Activated T-cell treated with anti-CD3 and anti-CD28 coated beads, Interleukin-2, amount 50 U/mL, for 48 hours (primary cell): ENCODE data around the gene PYGL.
"Not testable (repeated sequence)": the region's sequence is repeated elsewhere in the genome, so short reads cannot be mapped to it uniquely, and the experiment has no call there.

ENCODE experiments used
- DNase-seq, 2 experiments: peaks; one replicate each; pipeline ENCODE4 v3.0.0-alpha.2; 2020

The PYGL gene

DNA sequence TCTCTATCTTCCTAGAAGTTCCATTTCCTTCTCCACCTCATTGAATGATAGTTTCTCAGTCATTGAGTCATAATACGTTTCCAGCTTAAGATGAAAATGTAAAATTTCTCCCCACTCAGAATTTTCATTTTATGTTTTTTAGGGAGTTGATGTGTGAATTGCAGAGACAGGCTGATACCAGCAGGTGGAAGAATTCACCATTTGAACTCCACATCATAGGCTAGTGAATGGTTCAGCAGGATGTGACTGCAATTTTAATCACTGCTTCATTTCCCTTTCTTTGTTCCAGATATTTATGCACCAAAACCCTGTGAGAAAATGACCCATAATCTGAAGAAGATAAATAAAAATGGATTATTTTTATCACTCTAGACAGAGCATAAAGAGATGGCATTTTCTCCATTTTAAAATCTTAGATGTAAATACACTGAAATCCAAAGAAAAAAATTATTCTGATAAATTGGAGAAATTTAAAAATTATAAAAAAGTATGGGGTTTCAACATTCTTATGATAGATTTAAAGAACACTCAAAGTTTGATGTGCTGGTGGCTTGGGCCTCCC, 10.6 kb upstream of the PYGL start:
- no peak for DNase-seq

DNA sequence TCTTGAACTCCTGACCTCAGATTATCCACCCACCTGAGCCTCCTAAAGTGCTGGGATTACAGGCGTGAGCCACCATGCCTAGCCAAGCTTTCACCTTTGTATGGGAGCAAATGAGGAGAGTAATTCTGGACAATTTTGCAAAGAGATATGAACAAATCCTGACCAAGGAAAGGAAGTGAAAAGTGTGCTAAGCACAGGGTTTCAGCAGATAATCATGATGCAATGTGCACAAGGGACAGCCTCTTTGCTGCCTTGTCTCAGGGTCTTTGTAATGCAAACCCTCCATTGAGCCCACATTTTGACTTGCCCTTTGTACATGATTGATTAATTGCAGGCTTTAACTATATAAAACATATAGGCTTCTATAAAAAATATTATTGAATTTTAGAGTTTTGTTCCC, 9.2 kb upstream of the PYGL start:
- no peak for DNase-seq

DNA sequence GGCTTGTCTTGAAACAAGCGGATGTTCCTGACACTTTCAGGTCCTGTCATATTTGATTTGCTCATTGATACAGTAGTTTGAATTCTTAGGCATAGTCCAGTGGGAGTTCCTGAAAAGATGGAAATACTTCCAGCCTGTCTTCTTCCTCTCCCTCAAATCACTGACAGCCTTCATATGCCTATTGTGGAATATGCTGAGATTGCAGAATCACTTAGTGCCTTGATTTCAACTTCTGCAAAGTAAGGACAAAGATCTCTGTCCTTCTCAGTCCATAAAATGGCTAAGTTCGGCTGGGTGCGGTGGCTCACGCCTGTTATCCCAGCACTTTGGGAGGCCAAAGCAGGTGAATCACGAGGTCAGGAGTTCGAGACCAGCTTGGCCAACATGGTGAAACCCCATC, 6.7 kb upstream of the PYGL start:
- DNase-seq, result no peak

DNA sequence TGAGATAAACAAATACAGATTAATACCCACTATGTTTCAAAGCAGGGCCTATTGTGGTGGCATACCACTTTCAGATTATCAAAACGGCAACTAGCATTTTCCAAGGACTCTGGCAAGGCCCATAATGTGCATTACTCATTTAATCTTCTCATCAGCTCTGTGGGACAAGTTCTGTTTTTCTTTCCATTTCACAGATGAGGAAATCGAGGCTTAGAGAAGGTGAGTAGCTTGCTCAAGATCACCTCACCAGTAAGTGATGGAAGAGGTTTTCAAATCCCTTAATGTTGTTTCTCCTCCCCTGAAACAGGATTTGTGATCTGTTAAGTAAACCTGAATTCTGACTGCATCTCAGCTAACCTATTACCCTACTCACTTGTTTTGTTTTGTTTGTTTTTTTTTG, 3.9 kb upstream of the PYGL start:
- DNase-seq, result no peak

DNA sequence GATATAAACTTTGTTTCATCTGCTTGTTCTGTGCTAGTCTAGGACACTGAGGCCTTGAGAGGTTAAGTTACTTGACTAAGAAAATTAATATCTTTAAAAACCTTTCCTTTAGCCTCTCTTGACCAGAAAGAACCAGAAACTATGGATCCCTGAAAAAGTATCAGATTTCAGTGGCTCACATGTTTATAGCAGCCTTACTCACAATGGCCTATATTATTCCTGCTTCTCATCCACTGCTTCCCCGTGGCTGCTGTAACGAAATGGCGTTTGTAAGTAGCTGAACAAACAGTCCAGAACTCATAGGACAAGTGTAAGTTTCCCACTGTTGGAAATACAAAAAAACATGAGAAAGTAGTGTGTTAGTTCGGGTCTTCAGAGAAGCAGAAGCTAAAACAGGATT, 3.2 kb upstream of the PYGL start:
- no peak for DNase-seq

DNA sequence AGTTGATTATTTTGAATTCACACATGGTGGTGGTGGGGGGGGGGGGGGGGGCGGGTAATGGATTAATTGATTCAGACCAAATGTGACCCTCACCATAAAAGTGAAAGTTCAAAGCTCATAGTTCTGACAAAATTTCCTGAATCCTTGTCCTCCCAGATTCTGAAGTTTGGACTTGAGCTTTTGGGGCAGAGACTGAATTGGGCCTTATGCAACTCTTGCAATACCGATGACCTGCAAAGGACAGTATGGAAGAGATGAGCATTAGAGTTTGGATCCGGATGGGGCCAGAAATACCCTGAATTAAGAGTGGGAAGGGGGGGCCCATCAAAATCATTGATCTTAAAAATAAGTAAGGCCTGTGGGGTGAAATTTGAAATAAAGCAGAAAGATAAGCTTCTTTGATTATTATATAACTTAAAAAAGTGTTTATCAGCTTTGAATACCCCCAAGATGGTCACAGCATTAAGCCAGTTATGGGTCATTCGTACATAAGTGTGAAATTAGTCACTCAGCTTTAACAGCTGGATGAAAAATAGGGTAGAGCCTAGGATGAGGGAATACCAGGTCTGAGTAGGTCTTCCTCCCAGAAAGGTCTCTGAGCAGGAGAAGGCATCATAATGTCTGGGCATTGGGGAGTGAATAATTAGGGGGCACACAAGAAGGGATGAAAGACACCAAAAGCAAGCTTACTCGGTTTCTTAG, 2.1 kb upstream of the PYGL start:
- DNase-seq, result no peak

DNA sequence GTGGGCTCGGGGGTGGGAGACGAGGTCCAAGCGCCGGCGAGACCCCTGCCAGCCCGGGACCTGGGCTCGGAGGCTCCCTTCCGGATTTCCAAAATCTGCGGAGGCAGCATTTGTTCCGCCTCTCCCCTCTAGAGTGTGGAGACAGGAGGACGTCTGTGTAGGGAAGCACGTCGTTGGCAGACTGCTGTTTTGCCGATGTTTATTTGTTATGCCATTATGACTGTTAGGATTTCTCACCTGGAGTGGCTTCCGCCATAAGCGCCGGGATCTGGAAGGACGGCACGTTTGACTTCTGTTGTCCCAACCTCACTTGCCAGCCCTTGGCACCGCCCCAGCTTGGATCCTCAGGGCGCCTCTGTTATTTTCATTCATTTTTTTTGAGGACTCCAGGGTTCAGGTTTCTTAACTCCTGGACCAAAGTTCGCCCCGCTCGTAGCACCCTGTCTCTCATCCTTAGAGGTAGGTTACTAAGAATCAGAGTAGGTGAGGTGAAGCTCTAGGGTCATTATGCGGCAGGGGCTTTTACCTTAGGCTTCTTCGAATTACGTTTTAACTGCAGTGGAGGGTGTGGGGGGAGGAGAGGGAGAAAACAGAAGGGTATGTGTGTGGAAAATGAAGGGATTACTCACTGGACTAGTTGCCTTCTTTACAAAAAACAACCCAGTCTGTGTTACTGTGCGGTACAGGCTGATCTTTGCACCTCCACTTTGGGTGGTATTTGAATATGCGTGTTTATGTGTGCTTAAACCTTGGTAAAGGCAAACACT, 547 bp upstream of the PYGL start:
- DNase-seq, result peak; percentile 28 to 37

DNA sequence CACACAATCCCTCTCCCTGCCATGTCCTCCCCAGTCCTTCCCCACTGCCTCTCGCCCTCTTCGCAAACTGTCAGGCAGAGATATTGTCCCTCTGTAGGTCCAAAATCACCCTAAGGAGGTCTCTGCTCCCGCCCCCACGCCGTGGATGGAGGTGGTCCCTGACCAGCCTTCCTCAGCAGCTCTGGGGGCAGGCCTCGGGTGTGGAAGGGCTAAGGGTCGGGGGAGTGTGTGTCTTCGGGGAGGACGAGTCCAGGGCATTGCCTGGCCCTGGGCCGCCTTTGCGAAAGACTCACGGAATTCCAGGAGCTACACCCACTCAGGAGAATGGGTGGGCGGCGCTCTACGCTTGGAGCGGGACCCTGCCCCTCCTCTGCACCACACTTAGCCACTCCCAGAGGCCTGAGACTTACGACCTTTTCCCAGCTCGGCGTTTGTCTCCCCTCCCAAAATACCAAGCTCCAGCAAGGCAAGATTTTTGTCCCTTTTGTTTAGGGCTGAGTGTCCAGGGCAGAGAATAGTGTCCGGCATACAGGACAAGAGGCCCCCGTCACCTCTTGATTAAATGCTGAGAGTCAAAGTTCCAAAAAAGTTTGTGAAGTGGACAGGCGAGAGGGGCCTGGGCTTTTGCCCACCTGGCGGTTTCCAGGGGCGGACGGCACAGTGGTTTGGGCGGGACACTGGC, 881 bp downstream of the PYGL start:
- DNase-seq, result peak; percentile 26 to 35

DNA sequence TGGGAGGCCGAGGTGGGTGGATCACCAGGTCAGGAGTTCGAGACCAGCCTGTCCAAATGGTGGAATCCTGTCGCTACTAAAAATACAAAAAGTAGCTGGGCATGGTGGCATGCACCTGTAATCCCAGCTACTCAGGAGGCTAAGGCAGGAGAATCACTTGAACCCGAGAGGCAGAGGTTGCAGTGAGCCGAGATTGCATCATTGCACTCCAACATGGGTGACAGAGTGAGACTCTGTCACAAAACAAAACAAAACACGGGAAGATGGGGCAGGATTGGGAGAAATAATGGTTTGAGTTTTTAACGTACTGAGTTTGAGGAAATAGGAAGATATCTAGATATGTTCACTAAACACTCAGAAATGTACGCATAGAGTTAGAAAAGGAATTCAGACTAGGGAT, 2.6 kb downstream of the PYGL start:
- DNase-seq, result not testable (repeated sequence)

DNA sequence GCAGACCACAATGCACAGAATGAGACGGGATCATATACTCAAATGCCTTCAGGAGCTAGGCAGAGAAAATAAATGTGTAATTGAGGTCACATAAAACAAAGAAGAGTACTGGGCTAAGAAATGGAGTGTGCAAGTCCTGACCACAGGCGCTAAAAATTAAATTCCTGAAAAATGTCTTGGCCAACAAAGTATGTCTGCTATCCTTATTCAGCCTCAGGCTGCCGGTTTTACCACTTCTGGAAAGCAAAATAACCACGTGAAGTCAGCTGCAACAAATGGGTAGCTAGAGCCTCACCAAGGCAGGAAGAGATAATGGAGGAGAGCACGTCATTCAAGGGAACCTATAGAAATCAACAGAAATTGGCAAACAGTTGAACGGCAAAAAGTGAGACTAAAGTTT, 3.1 kb downstream of the PYGL start:
- no peak for DNase-seq

DNA sequence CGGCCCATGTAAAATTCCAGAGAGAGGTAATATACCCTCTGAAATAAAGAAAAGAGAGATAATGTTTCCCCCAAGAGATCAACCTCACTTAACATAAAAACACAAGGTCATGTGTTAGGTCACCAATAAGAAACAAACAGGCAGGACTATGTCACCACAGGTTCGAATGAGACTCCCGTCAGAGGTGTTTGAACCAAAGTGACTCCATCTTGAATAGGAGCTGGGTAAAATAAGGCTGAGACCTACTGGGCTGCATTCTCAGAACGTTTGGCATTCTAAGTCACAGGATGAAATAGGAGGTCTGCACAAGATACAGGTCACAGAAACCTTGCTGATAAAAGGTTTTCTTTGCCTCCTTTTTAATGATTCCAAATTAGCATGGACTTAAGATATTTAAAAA, 6.5 kb downstream of the PYGL start:
- no peak for DNase-seq

DNA sequence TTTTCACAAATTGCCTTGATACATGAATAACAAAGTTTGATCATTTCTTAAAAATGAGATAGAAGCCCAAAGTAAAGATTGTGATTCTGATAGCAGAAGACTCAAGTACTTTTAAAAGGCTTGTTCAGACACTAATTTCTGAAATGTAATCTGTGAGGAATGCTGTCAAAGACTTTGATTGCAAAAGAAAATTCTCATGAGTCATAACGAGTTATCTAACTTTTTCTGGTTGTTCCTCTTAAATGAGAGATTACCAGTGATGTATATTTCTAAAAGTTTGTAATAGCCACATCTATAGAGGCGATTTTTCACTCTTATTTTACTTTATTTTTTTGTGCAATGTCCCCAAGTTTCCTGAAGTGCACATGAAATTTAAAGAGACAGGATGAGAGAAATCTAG, 7.0 kb downstream of the PYGL start:
- DNase-seq, result no peak

DNA sequence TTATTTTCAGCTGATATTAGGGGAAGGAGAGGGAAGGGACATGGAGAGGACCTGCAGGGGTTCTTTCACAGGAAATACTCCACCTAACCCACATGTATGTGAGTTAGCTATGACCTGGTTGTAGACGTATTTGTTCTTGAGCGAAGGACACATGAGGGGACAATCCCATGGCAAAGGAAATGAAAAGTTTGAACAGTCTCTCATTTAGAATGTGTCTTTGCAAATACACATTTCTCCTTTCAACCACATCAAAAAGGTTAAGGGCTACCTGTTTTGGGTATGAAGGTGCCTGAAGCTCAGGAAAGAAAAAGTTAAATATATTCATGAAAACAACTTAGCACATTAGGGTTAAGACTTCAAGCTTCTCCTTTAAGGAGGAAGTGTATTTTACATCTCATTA, 7.4 kb downstream of the PYGL start:
- DNase-seq, result no peak

DNA sequence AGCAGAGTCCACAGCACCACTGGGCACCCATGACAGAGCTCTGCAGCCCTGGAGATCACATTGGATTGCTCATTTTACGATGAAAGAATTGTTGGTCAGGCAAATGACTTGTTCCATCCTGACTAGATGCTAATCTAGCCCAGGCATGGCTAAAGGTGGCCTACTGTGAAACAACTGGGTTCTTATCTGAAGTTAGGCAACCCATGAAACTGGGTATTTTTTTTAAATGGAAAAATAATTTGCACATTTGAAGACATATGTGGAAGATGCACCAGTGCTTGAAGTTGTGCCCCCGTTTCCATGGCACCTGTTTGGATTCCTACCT, 8.3 kb downstream of the PYGL start:
- DNase-seq, result no peak

DNA sequence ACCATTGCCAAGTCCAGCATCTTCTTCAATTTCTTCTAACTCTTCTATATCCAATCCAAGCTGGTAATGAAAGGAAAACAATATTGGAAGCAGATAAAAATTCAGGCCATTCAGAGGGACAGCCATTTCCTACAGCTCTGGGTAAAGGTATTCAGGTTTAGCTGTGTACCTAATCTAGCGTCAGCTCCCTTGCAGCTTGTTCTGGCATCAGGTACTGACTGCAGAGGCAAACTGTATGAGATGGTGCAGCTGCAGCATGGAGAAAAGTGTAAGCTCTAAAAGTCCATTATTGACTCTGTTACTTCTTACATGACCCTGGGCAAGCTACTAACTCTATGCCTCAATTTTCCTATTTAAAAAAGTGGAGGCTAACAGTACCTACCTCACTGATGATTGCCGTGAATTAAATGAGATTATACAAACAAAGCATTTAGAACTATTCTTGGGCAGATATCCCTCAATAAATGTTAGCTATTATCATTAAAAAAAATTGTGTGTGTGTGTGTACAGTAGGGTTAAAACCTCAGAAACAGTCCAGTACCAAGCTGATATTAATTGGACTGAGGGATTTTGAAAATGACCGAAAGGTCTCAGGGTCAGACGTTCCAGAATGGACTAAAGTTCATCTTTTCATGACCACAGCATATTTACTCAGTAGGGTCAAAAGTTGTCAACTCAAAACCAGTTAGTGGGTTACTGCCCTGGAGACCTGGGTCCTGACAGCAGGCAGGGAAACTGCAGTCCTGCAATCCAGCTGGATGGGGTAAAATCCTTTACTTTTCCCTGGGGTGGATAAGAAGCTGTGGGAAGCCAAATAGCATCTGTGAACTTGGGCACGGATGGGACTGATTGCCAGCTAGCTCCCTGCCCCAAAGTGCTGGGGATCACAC, 8.9 kb downstream of the PYGL start:
- DNase-seq, result no peak

DNA sequence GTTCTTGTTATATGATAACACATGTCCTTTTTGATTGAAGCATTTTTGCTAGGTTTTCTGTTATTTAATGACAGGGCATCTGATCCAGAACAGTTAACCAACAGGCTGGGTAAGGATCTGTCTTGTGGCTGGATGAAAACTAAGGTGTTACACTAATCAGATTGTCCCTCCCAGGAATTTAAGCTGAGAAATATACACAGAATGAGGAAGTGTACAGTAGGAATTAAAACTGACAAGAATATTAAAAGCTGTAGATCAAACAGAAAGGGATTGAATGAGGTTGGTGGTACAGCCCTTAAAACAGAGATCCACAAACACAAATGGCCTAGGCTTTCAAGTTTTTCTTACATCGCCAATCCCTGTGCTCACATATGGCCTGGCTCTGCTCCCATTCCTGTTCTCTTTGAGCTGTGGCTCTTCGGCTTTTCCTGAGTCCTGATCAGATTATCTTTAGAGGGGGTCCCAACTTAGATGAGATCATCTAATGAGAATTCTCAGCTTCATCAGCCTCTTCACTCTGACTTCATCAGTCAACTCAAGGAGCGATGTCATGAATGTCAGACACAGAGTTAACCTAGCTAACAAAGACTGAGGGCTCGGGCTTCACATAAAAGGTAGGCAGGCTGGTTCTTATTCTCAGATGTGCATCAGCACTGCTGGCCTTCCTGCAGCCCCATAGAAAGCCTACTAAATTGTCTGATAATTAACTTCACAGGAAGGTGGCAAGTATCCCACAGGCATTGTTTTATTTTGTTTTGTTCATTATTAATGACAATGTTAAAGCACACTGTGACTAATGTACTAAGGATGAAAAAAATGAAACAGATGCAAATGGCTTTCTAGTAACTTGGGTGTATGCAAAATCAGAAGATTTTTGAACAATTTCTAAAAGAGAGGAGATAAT, 11.4 kb downstream of the PYGL start:
- DNase-seq, result no peak

DNA sequence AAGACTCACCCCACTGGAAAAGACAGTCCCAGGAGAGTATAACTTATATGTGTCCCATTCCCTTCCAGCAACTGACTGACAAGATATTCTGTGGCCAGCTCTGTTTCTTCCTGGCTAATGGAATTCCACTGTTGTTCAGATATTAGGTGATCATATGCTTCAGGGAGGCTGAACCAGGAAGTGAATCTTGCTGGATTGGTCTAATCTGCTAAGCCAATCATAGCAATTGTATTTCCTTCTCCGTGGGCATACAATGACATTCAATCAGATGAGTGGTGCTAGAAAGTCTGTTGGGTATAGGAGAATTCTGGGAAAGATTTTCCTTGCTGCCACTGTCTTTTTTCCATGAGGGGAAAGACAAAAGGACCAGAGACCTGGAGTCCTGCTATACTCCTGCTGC, 12.1 kb downstream of the PYGL start:
- DNase-seq, result no peak

DNA sequence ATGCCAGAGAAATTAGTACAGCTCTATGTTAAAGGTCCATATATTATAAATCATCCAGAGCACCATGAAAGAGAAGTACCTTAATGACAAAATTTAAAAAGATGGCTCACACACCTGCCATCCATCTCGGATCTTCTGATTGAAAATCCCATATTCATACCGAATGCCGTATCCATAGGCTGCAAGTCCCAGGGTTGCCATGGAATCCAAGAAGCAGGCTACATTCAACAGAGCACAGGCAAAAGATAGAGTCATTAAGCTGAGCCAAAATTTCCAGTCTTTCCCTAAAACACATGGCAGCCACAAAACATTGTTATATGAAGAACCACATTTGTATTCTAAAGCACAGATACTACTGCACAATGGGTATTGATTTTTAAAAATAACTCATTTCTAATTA, 12.7 kb downstream of the PYGL start:
- no peak for DNase-seq

DNA sequence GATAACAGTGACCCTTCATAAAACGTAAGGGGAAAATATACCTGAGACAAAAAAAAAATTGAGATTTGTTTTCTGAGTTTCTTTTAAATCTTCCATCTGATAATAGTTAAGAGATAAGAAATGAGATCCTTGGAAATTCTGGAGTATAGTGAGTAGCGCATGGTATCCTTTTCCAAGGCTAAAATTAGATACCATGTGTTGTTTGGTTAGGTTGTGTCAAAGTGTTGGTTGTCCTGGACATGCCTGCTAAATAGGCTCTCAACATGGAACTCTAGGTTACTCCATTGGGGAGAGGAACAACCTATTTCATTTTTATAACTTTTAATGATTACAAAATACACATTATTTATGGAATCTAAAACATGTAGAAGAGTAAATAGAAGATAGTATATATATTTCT, 14.8 kb downstream of the PYGL start:
- no peak for DNase-seq

DNA sequence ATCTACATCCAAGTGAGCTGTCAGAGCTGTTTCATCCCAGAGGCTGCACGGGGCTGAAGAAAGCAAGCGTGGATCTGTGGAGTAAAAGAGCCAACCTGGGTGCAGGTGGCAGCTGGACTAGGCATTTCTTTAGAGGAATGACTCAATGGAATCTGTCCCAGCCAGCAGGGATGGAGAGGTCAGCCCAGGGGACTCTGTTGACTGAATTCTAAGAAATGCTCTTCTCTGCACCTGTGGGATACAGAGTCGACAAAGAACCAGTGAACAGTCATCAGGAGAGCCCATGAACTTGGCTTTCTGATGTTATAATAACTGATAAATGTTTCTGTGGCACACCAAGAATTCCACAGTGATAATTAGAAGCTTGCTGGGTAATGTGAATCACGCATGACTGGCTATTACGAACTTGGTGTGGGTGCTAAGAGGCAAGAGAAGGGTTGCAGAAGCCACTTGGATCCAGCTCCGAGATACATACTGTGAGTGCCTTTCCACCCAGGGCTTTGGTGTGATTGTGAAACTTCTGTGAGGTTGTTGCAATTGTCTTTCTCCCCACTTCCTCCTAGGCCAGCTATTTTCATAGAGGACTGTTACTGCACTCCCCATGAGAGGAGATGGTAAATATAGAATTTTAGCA, 16.2 kb downstream of the PYGL start:
- DNase-seq, result no peak

DNA sequence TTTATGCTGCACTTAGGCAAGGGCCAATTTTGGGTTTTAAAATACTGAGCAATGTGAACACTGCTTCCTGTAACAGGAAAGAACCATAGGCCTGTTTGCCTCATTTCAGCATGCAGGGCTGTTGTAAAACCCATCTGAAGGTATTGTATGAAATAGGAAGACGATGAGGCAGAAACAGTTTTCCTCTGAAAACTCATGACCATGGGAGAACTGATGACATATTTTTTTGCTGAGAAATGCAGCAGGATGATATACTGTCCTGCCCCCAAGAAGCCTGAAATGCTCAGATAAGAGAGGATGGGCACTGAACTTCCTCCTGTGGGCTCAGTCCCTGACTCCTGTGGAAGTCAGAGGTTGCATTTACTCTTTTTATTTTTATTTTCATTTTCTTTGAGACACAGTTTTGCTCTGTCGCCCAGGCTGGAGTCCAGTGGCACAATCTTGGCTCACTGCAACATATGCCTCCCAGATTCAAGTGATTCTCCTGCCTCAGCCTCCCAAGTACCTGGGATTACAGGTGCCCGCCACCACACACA, 17.4 kb downstream of the PYGL start:
- no peak for DNase-seq
